ENCODE data around the gene COL15A1.

Gene COL15A1

DNA sequence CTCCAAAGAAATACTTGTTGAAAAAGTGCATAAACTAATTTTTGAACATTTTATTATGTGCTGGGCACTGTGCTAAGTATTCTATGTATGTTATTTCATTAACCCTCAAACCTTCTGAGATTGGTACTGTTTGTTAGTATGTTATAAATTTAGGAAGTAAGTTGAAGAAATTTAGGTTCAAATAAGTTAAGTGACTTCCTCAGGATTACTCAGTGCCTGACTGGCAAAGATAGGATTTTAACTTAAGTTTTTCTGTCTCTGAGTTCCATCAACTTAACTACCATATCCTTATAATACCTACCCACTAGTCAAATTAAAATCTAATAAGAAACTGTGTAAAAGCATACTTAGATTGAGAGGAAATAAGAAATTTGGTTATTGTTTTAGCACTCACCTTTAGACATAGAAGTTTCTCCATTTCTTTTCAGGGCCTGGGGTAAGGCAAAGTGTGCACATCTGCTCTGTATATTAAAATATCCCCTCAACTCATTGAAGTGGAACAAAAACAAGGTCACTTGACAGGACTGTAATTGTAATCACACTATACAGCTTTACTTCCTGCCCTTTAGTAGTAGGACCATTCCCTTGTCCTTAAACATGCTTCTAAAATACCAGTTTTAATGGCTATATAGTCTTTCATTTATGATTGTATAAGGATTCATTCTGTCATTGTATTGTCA is 176.4 kb downstream of the COL15A1 start:
- DNase-seq: peak; percentile 17
